Measurements from ENCODE around the gene DYSF. TPM values are rescaled to one million over a fixed set of nuclear protein-coding genes. Genes with fewer than 3 reads are reported as not detected.

Gene DYSF
- polyA plus RNA-seq, 1 experiment, result 1.3 TPM

DNA sequence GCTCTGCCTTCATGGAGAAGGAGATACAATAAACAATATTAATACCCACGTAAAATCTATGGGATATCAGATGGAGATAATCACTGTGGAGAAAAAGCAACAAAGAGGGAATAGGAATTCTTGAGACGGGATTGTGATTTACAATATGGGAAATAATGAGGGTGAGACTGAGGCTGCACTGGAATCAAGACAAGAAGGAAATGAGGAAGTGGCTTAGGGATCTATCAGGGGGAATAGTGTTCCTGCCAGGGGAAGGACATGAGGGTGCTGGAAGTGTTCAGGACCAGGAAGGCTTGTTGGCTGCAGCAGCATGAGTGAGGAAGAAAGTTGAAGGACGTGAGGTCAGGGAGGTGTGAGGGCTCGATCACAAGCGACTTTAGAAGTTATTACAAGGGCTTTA is 182.4 kb downstream of the DYSF start:
- no peak overlapping the region for H3K4me3 ChIP-seq (ENCODE audit: low read depth, low read length)
- TF ChIP-seq, protein P1, sequence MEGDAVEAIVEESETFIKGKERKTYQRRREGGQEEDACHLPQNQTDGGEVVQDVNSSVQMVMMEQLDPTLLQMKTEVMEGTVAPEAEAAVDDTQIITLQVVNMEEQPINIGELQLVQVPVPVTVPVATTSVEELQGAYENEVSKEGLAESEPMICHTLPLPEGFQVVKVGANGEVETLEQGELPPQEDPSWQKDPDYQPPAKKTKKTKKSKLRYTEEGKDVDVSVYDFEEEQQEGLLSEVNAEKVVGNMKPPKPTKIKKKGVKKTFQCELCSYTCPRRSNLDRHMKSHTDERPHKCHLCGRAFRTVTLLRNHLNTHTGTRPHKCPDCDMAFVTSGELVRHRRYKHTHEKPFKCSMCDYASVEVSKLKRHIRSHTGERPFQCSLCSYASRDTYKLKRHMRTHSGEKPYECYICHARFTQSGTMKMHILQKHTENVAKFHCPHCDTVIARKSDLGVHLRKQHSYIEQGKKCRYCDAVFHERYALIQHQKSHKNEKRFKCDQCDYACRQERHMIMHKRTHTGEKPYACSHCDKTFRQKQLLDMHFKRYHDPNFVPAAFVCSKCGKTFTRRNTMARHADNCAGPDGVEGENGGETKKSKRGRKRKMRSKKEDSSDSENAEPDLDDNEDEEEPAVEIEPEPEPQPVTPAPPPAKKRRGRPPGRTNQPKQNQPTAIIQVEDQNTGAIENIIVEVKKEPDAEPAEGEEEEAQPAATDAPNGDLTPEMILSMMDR (IDR thresholded peaks at IDR 0.05; ENCODE audit: insufficient read depth, low read depth, low read length), result no peak
- H3K27me3 ChIP-seq (ENCODE audit: control insufficient read depth, insufficient read depth, low read length), result peaks cover 3% of the 10 kb centered on the region; the same call in 1 of the 2 replicates
- H3K36me3 ChIP-seq (ENCODE audit: control insufficient read depth, insufficient read depth, low read length), result no peaks in the 10 kb centered on the region
- ChIA-PET CTCF (no interaction called here), POLR2A (no interaction called here)
- no peak for DNase-seq (ENCODE audit: low read depth)

DNA sequence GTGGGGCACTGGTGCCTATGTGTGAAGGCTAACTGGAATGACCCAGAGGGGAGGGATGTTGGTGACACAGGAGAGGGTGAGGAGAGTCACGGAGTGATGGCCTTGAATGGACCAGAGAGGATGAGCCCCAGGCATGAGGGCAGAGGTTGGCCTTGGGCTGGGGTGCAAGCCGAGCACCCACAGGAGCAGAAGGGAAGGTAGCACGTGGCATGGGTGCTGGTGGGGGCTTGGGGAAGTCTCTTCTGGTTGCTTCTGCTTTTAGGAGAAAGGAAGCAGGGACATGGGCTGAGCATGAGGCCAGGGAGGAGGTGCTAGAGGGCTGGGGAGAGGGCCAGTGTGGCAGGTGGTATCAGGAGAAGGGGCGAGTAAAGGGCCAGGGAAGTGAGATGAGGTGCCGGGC is 183.8 kb downstream of the DYSF start:
- no peak for DNase-seq (ENCODE audit: low read depth)
- TF ChIP-seq, protein P1 (IDR thresholded peaks at IDR 0.05; ENCODE audit: insufficient read depth, low read depth, low read length), result no peak
- H3K27me3 ChIP-seq (ENCODE audit: control insufficient read depth, insufficient read depth, low read length), result peaks cover 3% of the 10 kb centered on the region; the same call in 1 of the 2 replicates
- ChIA-PET POLR2A (no interaction called here), CTCF (no interaction called here)
- no peak overlapping the region for H3K4me3 ChIP-seq (ENCODE audit: low read depth, low read length)
- no peaks in the 10 kb centered on the region for H3K36me3 ChIP-seq (ENCODE audit: control insufficient read depth, insufficient read depth, low read length)

DNA sequence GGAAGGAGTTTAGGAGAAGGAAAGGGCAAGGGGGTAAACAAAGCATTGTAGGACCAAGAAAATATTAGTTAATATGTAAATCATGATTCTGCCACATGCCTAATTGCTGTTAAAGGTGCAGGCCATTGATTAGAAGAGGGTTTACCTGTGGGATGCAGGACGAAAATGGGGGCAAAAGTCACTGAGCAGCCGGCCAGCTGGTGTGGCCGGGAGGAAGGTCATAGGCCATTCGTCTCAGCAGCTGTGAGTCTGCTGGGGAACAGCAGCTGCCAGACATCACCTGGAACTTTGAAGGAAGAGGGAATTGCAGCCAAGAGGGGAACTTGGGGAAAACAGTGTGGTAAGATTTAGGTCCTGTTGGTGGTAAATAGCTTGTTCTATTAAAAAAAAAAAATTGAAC is 184.4 kb downstream of the DYSF start:
- CTCF ChIA-PET, result no interaction called here
- Histone ChIP-seq H3K27me3 (ENCODE audit: control insufficient read depth, insufficient read depth, low read length) (peaks cover 3% of the 10 kb centered on the region), H3K36me3 (ENCODE audit: control insufficient read depth, insufficient read depth, low read length) (no peaks in the 10 kb centered on the region), H3K4me3 (ENCODE audit: low read depth, low read length) (no peak overlapping the region)
- POLR2A ChIA-PET, result no interaction called here
- TF ChIP-seq, protein P1 (IDR thresholded peaks at IDR 0.05; ENCODE audit: insufficient read depth, low read depth, low read length), result no peak
- no peak for DNase-seq (ENCODE audit: low read depth)

DNA sequence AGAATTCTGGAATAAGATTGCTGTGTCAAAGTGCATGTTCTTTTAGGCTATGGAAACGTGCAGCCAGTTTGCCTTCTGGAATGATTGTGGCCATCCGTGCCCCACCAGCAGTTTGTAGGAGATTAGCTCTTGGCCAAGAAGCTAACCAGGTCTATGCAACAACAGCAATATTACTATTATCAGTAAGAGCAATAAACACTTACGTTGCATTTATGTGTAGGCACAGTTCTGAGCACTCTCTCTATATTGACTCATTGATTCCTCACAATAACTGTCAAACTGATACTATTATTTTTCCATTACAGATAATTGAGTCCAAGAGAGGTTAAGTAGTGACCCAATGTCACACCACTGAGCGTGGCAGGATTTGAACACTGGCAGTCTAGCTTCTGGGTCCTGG is 186.4 kb downstream of the DYSF start:
- H3K27me3 ChIP-seq (ENCODE audit: control insufficient read depth, insufficient read depth, low read length), result peaks cover 5% of the 10 kb centered on the region
- no peak overlapping the region for H3K4me3 ChIP-seq (ENCODE audit: low read depth, low read length)
- TF ChIP-seq, protein P1 (IDR thresholded peaks at IDR 0.05; ENCODE audit: insufficient read depth, low read depth, low read length), result no peak
- ChIA-PET CTCF (no interaction called here), POLR2A (no interaction called here)
- H3K36me3 ChIP-seq (ENCODE audit: control insufficient read depth, insufficient read depth, low read length), result no peaks in the 10 kb centered on the region
- no peak for DNase-seq (ENCODE audit: low read depth)

DNA sequence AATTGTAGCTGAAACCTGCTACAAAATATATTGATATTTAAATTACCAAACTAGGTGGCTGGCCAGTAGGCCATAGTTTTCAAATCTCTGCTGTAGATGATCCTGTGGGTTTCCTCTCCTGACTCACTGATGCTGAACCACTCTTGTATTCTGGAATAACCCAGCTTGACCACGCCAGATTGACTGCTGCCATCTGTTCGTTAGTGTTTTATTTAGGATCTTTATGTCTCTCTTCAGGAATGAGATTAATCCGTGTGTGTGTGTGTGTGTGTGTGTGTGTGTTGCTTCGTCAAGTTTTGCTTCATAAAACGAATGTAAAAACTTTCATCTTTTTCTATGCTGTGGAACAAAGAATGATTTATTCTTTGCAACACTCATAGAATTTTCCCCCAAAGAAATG is 187.1 kb downstream of the DYSF start:
- TF ChIP-seq, protein P1 (IDR thresholded peaks at IDR 0.05; ENCODE audit: insufficient read depth, low read depth, low read length), result no peak
- DNase-seq (ENCODE audit: low read depth), result no peak
- no peak overlapping the region for H3K4me3 ChIP-seq (ENCODE audit: low read depth, low read length)
- no peaks in the 10 kb centered on the region for H3K36me3 ChIP-seq (ENCODE audit: control insufficient read depth, insufficient read depth, low read length)
- POLR2A ChIA-PET, result no interaction called here
- peaks cover 5% of the 10 kb centered on the region for H3K27me3 ChIP-seq (ENCODE audit: control insufficient read depth, insufficient read depth, low read length)
- CTCF ChIA-PET, result no interaction called here
